Ishikawa (cell line): ENCODE results near the gene MOCS1.

ENCODE experiments used
- CEBPB ChIP-seq: IDR thresholded peaks from 2 replicates; pipeline ENCODE4 v1.6.1; 2012
- CREB1 ChIP-seq: IDR thresholded peaks from 2 replicates; pipeline ENCODE4 v1.6.1; 2012; ENCODE audit warnings: low read depth
- EGR1 ChIP-seq: IDR thresholded peaks from 2 replicates; pipeline ENCODE4 v1.6.1; 2012
- EP300 ChIP-seq: IDR thresholded peaks from 2 replicates; pipeline ENCODE4 v1.6.1; 2012; ENCODE audit warnings: borderline replicate concordance
- FOXM1 ChIP-seq: IDR thresholded peaks from 2 replicates; pipeline ENCODE4 v1.6.1; 2012; ENCODE audit warnings: low read depth, borderline replicate concordance
- RAD21 ChIP-seq: IDR thresholded peaks from 2 replicates; pipeline ENCODE4 v1.6.1; 2012; ENCODE audit warnings: low read depth
- REST ChIP-seq: IDR thresholded peaks from 2 replicates; pipeline ENCODE4 v1.6.1; 2012; ENCODE audit warnings: low read depth, mild to moderate bottlenecking
- TAF1 ChIP-seq: IDR thresholded peaks from 2 replicates; pipeline ENCODE4 v1.6.1; 2012; ENCODE audit warnings: low read depth, mild to moderate bottlenecking
- TCF12 ChIP-seq: IDR thresholded peaks from 2 replicates; pipeline ENCODE4 v1.6.1; 2012; ENCODE audit warnings: low read depth
- TEAD4 ChIP-seq: IDR thresholded peaks from 2 replicates; pipeline ENCODE4 v1.6.1; 2012
- YY1 ChIP-seq: IDR thresholded peaks from 2 replicates; pipeline ENCODE4 v1.6.1; 2012; ENCODE audit warnings: low read depth
- ZBTB7A ChIP-seq: IDR thresholded peaks from 2 replicates; pipeline ENCODE4 v1.6.1; 2012; ENCODE audit warnings: low read depth
- TF ChIP-seq, protein P1 (sequence below): IDR thresholded peaks from 2 replicates; pipeline ENCODE4 v1.6.1; 2012
- TF ChIP-seq, protein P2 (sequence below): IDR thresholded peaks from 2 replicates; pipeline ENCODE4 v1.6.1; 2012

- no peak for TF ChIP-seq EP300
- TF ChIP-seq TEAD4, result no peak
- TF ChIP-seq, protein P1, sequence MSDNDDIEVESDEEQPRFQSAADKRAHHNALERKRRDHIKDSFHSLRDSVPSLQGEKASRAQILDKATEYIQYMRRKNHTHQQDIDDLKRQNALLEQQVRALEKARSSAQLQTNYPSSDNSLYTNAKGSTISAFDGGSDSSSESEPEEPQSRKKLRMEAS, result no peak
- TF ChIP-seq TCF12, result no peak
- no peak for TF ChIP-seq FOXM1
- TF ChIP-seq RAD21, result no peak
- TF ChIP-seq CREB1, result no peak
- TF ChIP-seq, protein P2, sequence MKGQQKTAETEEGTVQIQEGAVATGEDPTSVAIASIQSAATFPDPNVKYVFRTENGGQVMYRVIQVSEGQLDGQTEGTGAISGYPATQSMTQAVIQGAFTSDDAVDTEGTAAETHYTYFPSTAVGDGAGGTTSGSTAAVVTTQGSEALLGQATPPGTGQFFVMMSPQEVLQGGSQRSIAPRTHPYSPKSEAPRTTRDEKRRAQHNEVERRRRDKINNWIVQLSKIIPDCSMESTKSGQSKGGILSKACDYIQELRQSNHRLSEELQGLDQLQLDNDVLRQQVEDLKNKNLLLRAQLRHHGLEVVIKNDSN, result no peak
- TF ChIP-seq REST, result no peak
- no peak for TF ChIP-seq TAF1
- TF ChIP-seq ZBTB7A, result no peak
- no peak for TF ChIP-seq YY1
- no peak for TF ChIP-seq EGR1
- no peak for TF ChIP-seq CEBPB
These were observed 49.8 kb upstream of the MOCS1 start for GRCh38 chr6:39984051-39984450.
